HepG2 (cell line): ENCODE measurements around the gene THSD8. TPM values are rescaled to one million over a fixed set of nuclear protein-coding genes. Genes with fewer than 3 reads are reported as not detected.

Experiments used
- ELK4 ChIP-seq: sonication (generic); formaldehyde crosslinking; IDR thresholded peaks from 2 replicates; pipeline ENCODE4 v1.9.0; 2021; ENCODE audit warnings: missing genetic modification reagents, borderline replicate concordance
- HDAC2 ChIP-seq: sonication (generic); formaldehyde crosslinking; IDR thresholded peaks from 2 replicates; pipeline ENCODE4 v1.4.0; 2020; ENCODE audit warnings: missing genetic modification reagents
- HNF1B ChIP-seq: sonication (generic); formaldehyde crosslinking; IDR thresholded peaks from 2 replicates; pipeline ENCODE4 v1.5.1; 2020; ENCODE audit warnings: mild to moderate bottlenecking, moderate library complexity, missing genetic modification reagents
- KLF11 ChIP-seq: IDR thresholded peaks from 2 replicates; pipeline ENCODE4 v1.6.1; 2016; ENCODE audit warnings: missing compliant biosample characterization
- NFRKB ChIP-seq: fragments of 450-650 bp; IDR thresholded peaks from 2 replicates; pipeline ENCODE4 v1.6.1; 2017
- NR1H2 ChIP-seq: sonication (generic); formaldehyde crosslinking; IDR thresholded peaks from 2 replicates; pipeline ENCODE4 v1.8.1; 2022; ENCODE audit warnings: low read depth, missing genetic modification reagents, borderline replicate concordance
- POLR2A ChIP-seq, 2 experiments: IDR thresholded peaks; 2 replicates each; pipeline ENCODE4 v1.6.1; 2011; ENCODE audit warnings: low read depth in 2 of 2, low read length in 2 of 2, mild to moderate bottlenecking in 1 of 2, moderate library complexity in 1 of 2; ENCODE audit not compliant: insufficient read depth in 1 of 2
- PRMT3 ChIP-seq: sonication (generic); formaldehyde crosslinking; IDR thresholded peaks from 2 replicates; pipeline ENCODE4 v1.8.1; 2022; ENCODE audit warnings: low read depth, mild to moderate bottlenecking, moderate library complexity, missing genetic modification reagents, borderline replicate concordance
- SIN3B ChIP-seq: fragments of 150-350 bp; IDR thresholded peaks from 2 replicates; pipeline ENCODE4 v1.6.1; 2014; ENCODE audit warnings: low read length
- ZBTB26 ChIP-seq: IDR thresholded peaks from 2 replicates; pipeline ENCODE4 v1.6.1; 2016; ENCODE audit warnings: missing compliant biosample characterization, missing genetic modification reagents, borderline replicate concordance
- ZNF281 ChIP-seq: sonication (generic); formaldehyde crosslinking; IDR thresholded peaks from 2 replicates; pipeline ENCODE4 v1.4.0; 2020; ENCODE audit warnings: missing genetic modification reagents, borderline replicate concordance
- ZNF33B ChIP-seq: sonication (generic); formaldehyde crosslinking; IDR thresholded peaks from 2 replicates; pipeline ENCODE4 v1.5.1; 2020; ENCODE audit warnings: mild to moderate bottlenecking, missing genetic modification reagents
- ZNF430 ChIP-seq: sonication (generic); formaldehyde crosslinking; IDR thresholded peaks from 2 replicates; pipeline ENCODE4 v1.9.0; 2021; ENCODE audit warnings: mild to moderate bottlenecking, missing genetic modification reagents
- ZNF451 ChIP-seq: sonication (generic); formaldehyde crosslinking; IDR thresholded peaks from 2 replicates; pipeline ENCODE4 v1.5.0; 2020; ENCODE audit warnings: mild to moderate bottlenecking, missing genetic modification reagents
- polyA plus RNA-seq, 8 experiments: library from polyadenylated mRNA; depleted of rRNA in 3 of 8; stranded (reverse) in 7 of 8; unstranded in 1 of 8; fragments of >200 nt; fragmentation: Illumina TruSeq in 4 of 8; extraction: Trizol in 4 of 8; gene quantifications; 2 replicates each; pipeline versions ENCODE4 v1.2.1 to v1.2.3, GENCODE V29; 2011 to 2016; ENCODE audit warnings: low read depth in 4 of 8, missing spikeins in 1 of 8, mixed read lengths in 1 of 8; ENCODE audit not compliant: insufficient read depth in 1 of 8
- total RNA-seq, 5 experiments: library from RNA; depleted of rRNA; stranded (reverse); fragments of >200 nt; fragmentation: Illumina TruSeq; extraction: Trizol; gene quantifications; 2 replicates each; pipeline ENCODE4 v1.2.3, GENCODE V29; 2016; ENCODE audit warnings: low read depth in 1 of 5
- TF ChIP-seq, protein P1 (sequence below): sonication (generic); formaldehyde crosslinking; IDR thresholded peaks from 2 replicates; pipeline ENCODE4 v1.4.0; 2020; ENCODE audit warnings: mild to moderate bottlenecking, missing genetic modification reagents, borderline replicate concordance

THSD8 gene
- total and polyA plus RNA-seq, 2 of the 13 experiments (the other 11 are each of a cell fraction or from before 2014, with no cell fraction given), result 4.8 to 14.9 TPM

- no peak for TF ChIP-seq NR1H2
- TF ChIP-seq ZNF451 (CRISPR knock-in tag), result no peak; the same call in none of the 2 replicates
- TF ChIP-seq ZNF430 (CRISPR knock-in tag), result peak; percentile 97
- peak; percentile 53; the same call in 1 of the 2 replicates for TF ChIP-seq HDAC2 (CRISPR knock-in tag)
- TF ChIP-seq, protein P1, sequence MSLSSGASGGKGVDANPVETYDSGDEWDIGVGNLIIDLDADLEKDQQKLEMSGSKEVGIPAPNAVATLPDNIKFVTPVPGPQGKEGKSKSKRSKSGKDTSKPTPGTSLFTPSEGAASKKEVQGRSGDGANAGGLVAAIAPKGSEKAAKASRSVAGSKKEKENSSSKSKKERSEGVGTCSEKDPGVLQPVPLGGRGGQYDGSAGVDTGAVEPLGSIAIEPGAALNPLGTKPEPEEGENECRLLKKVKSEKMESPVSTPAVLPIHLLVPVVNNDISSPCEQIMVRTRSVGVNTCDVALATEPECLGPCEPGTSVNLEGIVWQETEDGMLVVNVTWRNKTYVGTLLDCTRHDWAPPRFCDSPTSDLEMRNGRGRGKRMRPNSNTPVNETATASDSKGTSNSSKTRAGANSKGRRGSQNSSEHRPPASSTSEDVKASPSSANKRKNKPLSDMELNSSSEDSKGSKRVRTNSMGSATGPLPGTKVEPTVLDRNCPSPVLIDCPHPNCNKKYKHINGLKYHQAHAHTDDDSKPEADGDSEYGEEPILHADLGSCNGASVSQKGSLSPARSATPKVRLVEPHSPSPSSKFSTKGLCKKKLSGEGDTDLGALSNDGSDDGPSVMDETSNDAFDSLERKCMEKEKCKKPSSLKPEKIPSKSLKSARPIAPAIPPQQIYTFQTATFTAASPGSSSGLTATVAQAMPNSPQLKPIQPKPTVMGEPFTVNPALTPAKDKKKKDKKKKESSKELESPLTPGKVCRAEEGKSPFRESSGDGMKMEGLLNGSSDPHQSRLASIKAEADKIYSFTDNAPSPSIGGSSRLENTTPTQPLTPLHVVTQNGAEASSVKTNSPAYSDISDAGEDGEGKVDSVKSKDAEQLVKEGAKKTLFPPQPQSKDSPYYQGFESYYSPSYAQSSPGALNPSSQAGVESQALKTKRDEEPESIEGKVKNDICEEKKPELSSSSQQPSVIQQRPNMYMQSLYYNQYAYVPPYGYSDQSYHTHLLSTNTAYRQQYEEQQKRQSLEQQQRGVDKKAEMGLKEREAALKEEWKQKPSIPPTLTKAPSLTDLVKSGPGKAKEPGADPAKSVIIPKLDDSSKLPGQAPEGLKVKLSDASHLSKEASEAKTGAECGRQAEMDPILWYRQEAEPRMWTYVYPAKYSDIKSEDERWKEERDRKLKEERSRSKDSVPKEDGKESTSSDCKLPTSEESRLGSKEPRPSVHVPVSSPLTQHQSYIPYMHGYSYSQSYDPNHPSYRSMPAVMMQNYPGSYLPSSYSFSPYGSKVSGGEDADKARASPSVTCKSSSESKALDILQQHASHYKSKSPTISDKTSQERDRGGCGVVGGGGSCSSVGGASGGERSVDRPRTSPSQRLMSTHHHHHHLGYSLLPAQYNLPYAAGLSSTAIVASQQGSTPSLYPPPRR (CRISPR knock-in tag), result peak; percentile 36
- TF ChIP-seq ZNF281 (CRISPR knock-in tag), result peak; percentile 57; the same call in 1 of the 2 replicates
- no peak for TF ChIP-seq NFRKB
- peak; percentile 17; the same call in 1 of the 2 replicates for TF ChIP-seq ZBTB26 (CRISPR knock-in tag)
- peak; percentile 68; the same call in 1 of the 2 replicates for TF ChIP-seq ZNF33B (CRISPR knock-in tag)
- TF ChIP-seq POLR2A (IDR thresholded peaks at IDR 0.05; ENCODE audit: insufficient read depth in 1 of 2, low read depth in 2 of 2, low read length in 2 of 2), result peak; percentile 98 to 100
- TF ChIP-seq HNF1B (CRISPR knock-in tag), result peak; percentile 89
- peak; percentile 83; the same call in 1 of the 2 replicates for TF ChIP-seq ELK4 (CRISPR knock-in tag)
- no peak for TF ChIP-seq KLF11 (CRISPR knock-in tag)
- no peak for TF ChIP-seq SIN3B
- peak; percentile 55; the same call in 1 of the 2 replicates for TF ChIP-seq PRMT3 (CRISPR knock-in tag)
Measured at GRCh38 chr19:12801466-12802266, at the start of gene THSD8, which contains the start of gene PRDX2 (continued).
